Measurements from ENCODE around the gene PTGR3.

GRCh38 chr18:75170022-75170789 lies 38.7 kb downstream of the PTGR3 start:
- TF ChIP-seq CTCF (IDR thresholded peaks at IDR 0.05) = no peak
- TF ChIP-seq POLR2A (IDR thresholded peaks at IDR 0.05) = no peak

Measured in uterus (tissue), 2 donors.